Keratinocyte (primary cell): Measurements from ENCODE around the gene CTR9. TPM values are rescaled to one million over a fixed set of nuclear protein-coding genes. Genes with fewer than 3 reads are reported as not detected.

Experiments used
- DNase-seq: peaks from one replicate; pipeline ENCODE4 v3.0.0-alpha.2; 2011; ENCODE audit warnings: low read depth, missing footprints, low spot score
- FAIRE-seq: peaks from 2 replicates; lab custom pipeline; 2011; peaks lifted over from hg19 to GRCh38; lab: Jason Lieb, UNC
- H2AFZ ChIP-seq: 2 replicates; pipeline ENCODE4 v1.6.0; 2012; ENCODE audit warnings: low read length, control low read depth, inconsistent platforms; ENCODE audit not compliant: control insufficient read depth
- H3K27ac ChIP-seq: 2 replicates; pipeline ENCODE4 v1.5.1; 2011; ENCODE audit warnings: low read length; ENCODE audit not compliant: control insufficient read depth, insufficient read depth
- H3K27me3 ChIP-seq: 3 replicates; pipeline ENCODE4 v1.6.0; 2011; ENCODE audit warnings: low read length; ENCODE audit not compliant: control insufficient read depth, insufficient read depth; ENCODE audit errors: extremely low read depth
- H3K36me3 ChIP-seq, 2 experiments: 2 replicates in 1 of 2; 3 replicates in 1 of 2; pipeline ENCODE4 v1.5.1; 2011; ENCODE audit warnings: low read length in 2 of 2, mild to moderate bottlenecking in 1 of 2; ENCODE audit not compliant: control insufficient read depth in 2 of 2, insufficient read depth in 2 of 2; ENCODE audit errors: extremely low read depth in 1 of 2
- H3K4me1 ChIP-seq: 3 replicates; pipeline ENCODE4 v1.5.1; 2011; ENCODE audit warnings: low read length; ENCODE audit not compliant: control insufficient read depth, insufficient read depth; ENCODE audit errors: extremely low read depth
- H3K4me2 ChIP-seq: 3 replicates; pipeline ENCODE4 v1.6.0; 2011; ENCODE audit warnings: low read depth, low read length; ENCODE audit not compliant: control insufficient read depth, insufficient read depth; ENCODE audit errors: extremely low read depth
- H3K4me3 ChIP-seq, 3 experiments: fragments of 200-600 bp in 1 of 3; sonication (generic) in 1 of 3; 2 replicates in 2 of 3; 3 replicates in 1 of 3; pipeline ENCODE4 v1.5.1; 2011 to 2016; ENCODE audit warnings: low read length in 3 of 3, mild to moderate bottlenecking in 3 of 3, control low read depth in 2 of 3, inconsistent platforms in 1 of 3, low read depth in 1 of 3, mixed read lengths in 1 of 3, mixed run types in 1 of 3, moderate library complexity in 1 of 3; ENCODE audit not compliant: control insufficient read depth in 2 of 3, insufficient read depth in 2 of 3; ENCODE audit errors: extremely low read depth in 1 of 3
- H3K79me2 ChIP-seq: 2 replicates; pipeline ENCODE4 v1.6.0; 2012; ENCODE audit warnings: low read length; ENCODE audit not compliant: control insufficient read depth, insufficient read depth
- H3K9ac ChIP-seq: 3 replicates; pipeline ENCODE4 v1.6.0; 2011; ENCODE audit warnings: low read length; ENCODE audit not compliant: control insufficient read depth, insufficient read depth; ENCODE audit errors: extremely low read depth
- H3K9me1 ChIP-seq: 3 replicates; pipeline ENCODE4 v1.6.0; 2011; ENCODE audit warnings: low read length; ENCODE audit not compliant: control insufficient read depth, insufficient read depth; ENCODE audit errors: extremely low read depth
- H3K9me3 ChIP-seq: 2 replicates; pipeline ENCODE4 v1.5.1; 2012; ENCODE audit warnings: low read depth, low read length; ENCODE audit not compliant: control insufficient read depth
- H4K20me1 ChIP-seq: 3 replicates; pipeline ENCODE4 v1.6.0; 2011; ENCODE audit warnings: low read length; ENCODE audit not compliant: control insufficient read depth, insufficient read depth; ENCODE audit errors: extremely low read depth
- CTCF ChIP-seq, 3 experiments: IDR thresholded peaks in 1 of 3; conservative IDR thresholded peaks in 1 of 3; optimal IDR thresholded peaks in 1 of 3; 2 replicates in 2 of 3; 3 replicates in 1 of 3; pipeline versions ENCODE3 to v1.5.1; 2011; ENCODE audit warnings: low read length in 3 of 3, mild to moderate bottlenecking in 3 of 3, moderate library complexity in 2 of 3, control low read depth in 1 of 3, inconsistent platforms in 1 of 3; ENCODE audit not compliant: insufficient read depth in 2 of 3; ENCODE audit errors: extremely low read depth in 1 of 3
- EZH2 ChIP-seq: IDR thresholded peaks from one replicate; pipeline ENCODE4 v1.6.1; 2012; ENCODE audit warnings: inconsistent platforms, mild to moderate bottlenecking, low read length, moderate library complexity
- dilution Hi-C: fragments of 300-500 bp; cut with MboI; formaldehyde crosslinking; loops from one replicate; pipeline ENCODE4 v1.7.0; 2020; ENCODE audit warnings: low sequenced_read_pairs; ENCODE audit not compliant: extremely low pct_ligation_motif_present
- polyA plus RNA-seq, 5 experiments: library from polyadenylated mRNA; depleted of rRNA in 3 of 5; stranded (reverse) in 3 of 5; stranded (forward) in 1 of 5; unstranded in 1 of 5; fragments of >200 nt; gene quantifications; 1 replicate in 1 of 5; 2 replicates in 3 of 5; 3 replicates in 1 of 5; pipeline versions ENCODE4 v1.2.1 to v1.2.3, GENCODE V29; 2011 to 2012; ENCODE audit warnings: missing spikeins in 2 of 5, low read depth in 1 of 5, low replicate concordance in 1 of 5

Gene CTR9
- polyA plus RNA-seq, 1 donor (not counting 4 experiments of a cell fraction or from before 2014, with no cell fraction given) = 21.8 TPM

GRCh38 chr11:10716543-10717259 lies 34.3 kb upstream of the CTR9 start:
- TF ChIP-seq EZH2 = no peak
- TF ChIP-seq CTCF (optimal IDR thresholded peaks at IDR 0.05 in 1 of 3, IDR thresholded peaks at IDR 0.05 in 1 of 3, conservative IDR thresholded peaks at IDR 0.05 in 1 of 3; ENCODE audit: extremely low read depth in 1 of 3, insufficient read depth in 2 of 3, low read length in 3 of 3) = no peak
- dilution Hi-C loops = no loop called here
- H2AFZ ChIP-seq = no peak overlapping the region
- H4K20me1 ChIP-seq = no peaks in the 10 kb centered on the region
- no peak overlapping the region for H3K4me2 ChIP-seq
- no peak for FAIRE-seq
- DNase-seq = no peak
- no peaks in the 10 kb centered on the region for H3K9me3 ChIP-seq
- H3K27me3 ChIP-seq = peaks cover 11% of the 10 kb centered on the region
- H3K79me2 ChIP-seq = no peaks in the 10 kb centered on the region
- H3K9ac ChIP-seq = no peak overlapping the region
- no peaks in the 10 kb centered on the region for H3K4me1 ChIP-seq
- no peak overlapping the region for H3K27ac ChIP-seq
- H3K4me3 ChIP-seq = no peak overlapping the region
- H3K36me3 ChIP-seq = no peaks in the 10 kb centered on the region
- H3K9me1 ChIP-seq = no peaks in the 10 kb centered on the region

- Histone ChIP-seq H4K20me1 (no peaks in the 10 kb centered on the region), H3K4me3 (no peak overlapping the region), H3K27ac (no peak overlapping the region), H3K4me1 (no peaks in the 10 kb centered on the region), H3K9me1 (no peaks in the 10 kb centered on the region), H3K4me2 (no peak overlapping the region), H3K9ac (no peak overlapping the region), H3K36me3 (no peaks in the 10 kb centered on the region), H3K79me2 (no peaks in the 10 kb centered on the region), H3K27me3 (peaks cover 14% of the 10 kb centered on the region), H2AFZ (no peak overlapping the region), H3K9me3 (no peaks in the 10 kb centered on the region)
- DNase-seq (no peak), FAIRE-seq (no peak)
- dilution Hi-C loops = no loop called here
- TF ChIP-seq EZH2 = no peak
- no peak for TF ChIP-seq CTCF (optimal IDR thresholded peaks at IDR 0.05 in 1 of 3, IDR thresholded peaks at IDR 0.05 in 1 of 3, conservative IDR thresholded peaks at IDR 0.05 in 1 of 3; ENCODE audit: extremely low read depth in 1 of 3, insufficient read depth in 2 of 3, low read length in 3 of 3)
These were observed 31.4 kb upstream of the CTR9 start for GRCh38 chr11:10719616-10720015.
